ENCODE measurements around the gene CPB2.

CPB2 gene

GRCh38 chr13:46126552-46127357 is 21.9 kb upstream of the CPB2 start:
- DNase-seq (ENCODE audit: low read depth): peak; percentile 42

GRCh38 chr13:46126056-46126455 is 21.2 kb upstream of the CPB2 start:
- no peak for DNase-seq (ENCODE audit: low read depth)

- no peak for DNase-seq (ENCODE audit: low read depth)
Measured at GRCh38 chr13:46124967-46125933, 20.4 kb upstream of the CPB2 start.

GRCh38 chr13:46124531-46124966 is 19.7 kb upstream of the CPB2 start:
- DNase-seq (ENCODE audit: low read depth): no peak

- no peak for DNase-seq (ENCODE audit: low read depth)
Measured at GRCh38 chr13:46122304-46122703, 17.5 kb upstream of the CPB2 start.

- no peak for DNase-seq (ENCODE audit: low read depth)
Measured at GRCh38 chr13:46121597-46122163, 16.8 kb upstream of the CPB2 start.

- no peak for DNase-seq (ENCODE audit: low read depth)
Measured at GRCh38 chr13:46121033-46121432, 16.2 kb upstream of the CPB2 start.

GRCh38 chr13:46119883-46120614 is 15.2 kb upstream of the CPB2 start:
- no peak for DNase-seq (ENCODE audit: low read depth)

- DNase-seq (ENCODE audit: low read depth): no peak
Measured at GRCh38 chr13:46116653-46117502, 12.0 kb upstream of the CPB2 start.

GRCh38 chr13:46114613-46115012 is 9.8 kb upstream of the CPB2 start:
- DNase-seq (ENCODE audit: low read depth): no peak

- DNase-seq (ENCODE audit: low read depth): no peak
Measured at GRCh38 chr13:46113596-46113995, 8.8 kb upstream of the CPB2 start.

GRCh38 chr13:46111151-46111550 is 6.3 kb upstream of the CPB2 start:
- no peak for DNase-seq (ENCODE audit: low read depth)

- DNase-seq (ENCODE audit: low read depth): no peak
Measured at GRCh38 chr13:46109451-46109850, 4.6 kb upstream of the CPB2 start.

GRCh38 chr13:46106839-46107371 is 2.1 kb upstream of the CPB2 start:
- DNase-seq (ENCODE audit: low read depth): no peak

- DNase-seq (ENCODE audit: low read depth): no peak
Measured at GRCh38 chr13:46103037-46103436, 1.8 kb downstream of the CPB2 start.

- no peak for DNase-seq (ENCODE audit: low read depth)
Measured at GRCh38 chr13:46102255-46102605, 2.6 kb downstream of the CPB2 start.

- no peak for DNase-seq (ENCODE audit: low read depth)
Measured at GRCh38 chr13:46101484-46102254, 3.2 kb downstream of the CPB2 start.

- no peak for DNase-seq (ENCODE audit: low read depth)
Measured at GRCh38 chr13:46101002-46101401, 3.8 kb downstream of the CPB2 start.

GRCh38 chr13:46100191-46100815 is 4.5 kb downstream of the CPB2 start:
- no peak for DNase-seq (ENCODE audit: low read depth)

- DNase-seq (ENCODE audit: low read depth): no peak
Measured at GRCh38 chr13:46097663-46098062, 7.2 kb downstream of the CPB2 start.

Data from activated T-helper 1 cell treated with Interleukin-2 at 50 U/mL for 16 hours (primary cell).